Stomach (tissue), 4 donors: ENCODE measurements around the gene ABTB2.

ENCODE experiments used
- EP300 ChIP-seq: sonication (generic); formaldehyde crosslinking; IDR thresholded peaks from one replicate; pipeline ENCODE4 v1.6.1; 2017; ENCODE audit warnings: antibody characterized with exemption
- POLR2AphosphoS5 ChIP-seq, 3 donors: sonication (generic); formaldehyde crosslinking; IDR thresholded peaks; one replicate each; pipeline ENCODE4 v1.6.1; 2016; ENCODE audit warnings: antibody characterized with exemption in 3 of 3

- TF ChIP-seq EP300 (no peak), POLR2AphosphoS5 (IDR thresholded peaks at IDR 0.05) (no peak)
Observed at GRCh38 chr11:34330653-34331052, 27.2 kb downstream of the ABTB2 start.
